NCI-H2029 treated with DMSO at 0.1 percent for 48 hours (cell line): ENCODE measurements around the gene RLF.

Experiments used
- DNase-seq: peaks from one replicate; lab custom pipeline; 2025; lab: John Stamatoyannopoulos, UW

The RLF gene

GRCh38 chr1:40243351-40243750 is 82.2 kb downstream of the RLF start:
- DNase-seq, result no peak

- DNase-seq, result no peak
Observed at GRCh38 chr1:40244138-40244744, 83.1 kb downstream of the RLF start.

GRCh38 chr1:40245686-40246085 is 84.5 kb downstream of the RLF start:
- no peak for DNase-seq

GRCh38 chr1:40247655-40248054 is 86.5 kb downstream of the RLF start, which contains the start of gene TMCO2:
Gene TMCO2, plus strand, starts transcription at chr1:40247937. Its CDS starts 57 bp downstream, at chr1:40247994.
- DNase-seq, result no peak

GRCh38 chr1:40248412-40248811 is 87.2 kb downstream of the RLF start:
- DNase-seq, result no peak

GRCh38 chr1:40251456-40251855 is 90.3 kb downstream of the RLF start:
- no peak for DNase-seq

GRCh38 chr1:40252601-40253000 is 91.4 kb downstream of the RLF start:
- no peak for DNase-seq

- no peak for DNase-seq
Observed at GRCh38 chr1:40255231-40255630, 94.0 kb downstream of the RLF start.

GRCh38 chr1:40256401-40257084 is 95.4 kb downstream of the RLF start:
- no peak for DNase-seq

- peak; percentile 100 for DNase-seq
Observed at GRCh38 chr1:40257313-40257687, 96.1 kb downstream of the RLF start.

- peak; percentile 100 for DNase-seq
Observed at GRCh38 chr1:40257688-40258444, 96.7 kb downstream of the RLF start, which contains the start of gene ZMPSTE24. Gene ZMPSTE24, plus strand, starts transcription at chr1:40258236. Its CDS starts 36 bp downstream, at chr1:40258272.

- no peak for DNase-seq
Observed at GRCh38 chr1:40258445-40258769, 97.2 kb downstream of the RLF start.

GRCh38 chr1:40264354-40264781 is 103.2 kb downstream of the RLF start:
- no peak for DNase-seq

- DNase-seq, result no peak
Observed at GRCh38 chr1:40265298-40265697, 104.1 kb downstream of the RLF start.

GRCh38 chr1:40265919-40266318 is 104.7 kb downstream of the RLF start:
- DNase-seq, result no peak

GRCh38 chr1:40266786-40267535 is 105.8 kb downstream of the RLF start:
- no peak for DNase-seq

- DNase-seq, result no peak
Observed at GRCh38 chr1:40267767-40268187, 106.6 kb downstream of the RLF start.

- no peak for DNase-seq
Observed at GRCh38 chr1:40268211-40268610, 107.0 kb downstream of the RLF start.

GRCh38 chr1:40270152-40270834 is 109.1 kb downstream of the RLF start:
- no peak for DNase-seq

- no peak for DNase-seq
Observed at GRCh38 chr1:40272653-40273213, 111.5 kb downstream of the RLF start.

- no peak for DNase-seq
Observed at GRCh38 chr1:40273547-40274166, 112.5 kb downstream of the RLF start.
